ENCODE data around the gene GRAP2.

- no peak for TF ChIP-seq POLR2AphosphoS5 (IDR thresholded peaks at IDR 0.05; ENCODE audit: low read depth)
- no peak for TF ChIP-seq EZH2 (IDR thresholded peaks at IDR 0.05; ENCODE audit: low read depth, unreplicated experiment)
- no peak for TF ChIP-seq CTCF (conservative IDR thresholded peaks at IDR 0.05; ENCODE audit: low read depth in 2 of 2)
- TF ChIP-seq EZH2phosphoT487 (IDR thresholded peaks at IDR 0.05; ENCODE audit: unreplicated experiment), result no peak
- no peak for TF ChIP-seq NANOG (IDR thresholded peaks at IDR 0.05; ENCODE audit: borderline replicate concordance)
- no peak for TF ChIP-seq JUNB (IDR thresholded peaks at IDR 0.05; ENCODE audit: unreplicated experiment)
- no peak for TF ChIP-seq STAT1 (IDR thresholded peaks at IDR 0.05; ENCODE audit: unreplicated experiment)
- no peak for TF ChIP-seq REST (IDR thresholded peaks at IDR 0.05; ENCODE audit: unreplicated experiment)
These were observed 40.8 kb upstream of the GRAP2 start for GRCh38 chr22:39859903-39860588.
